Measurements from ENCODE around the gene ANO4.
A peak's percentile ranks its signal among the peaks of the same experiment; 100 is the strongest.
"Not testable (repeated sequence)": the region's sequence is repeated elsewhere in the genome, so short reads cannot be mapped to it uniquely, and the experiment has no call there.

ANO4 gene

GRCh38 chr12:100989509-100989908 lies 194.9 kb downstream of the ANO4 start:
- DNase-seq (ENCODE audit: low spot score), result not testable (repeated sequence)

- DNase-seq (ENCODE audit: low spot score), result no peak
These were observed 196.5 kb downstream of the ANO4 start for GRCh38 chr12:100991102-100991501.

- DNase-seq (ENCODE audit: low spot score), result no peak
These were observed 197.6 kb downstream of the ANO4 start for GRCh38 chr12:100992194-100992593.

GRCh38 chr12:100993916-100994450 lies 199.4 kb downstream of the ANO4 start:
- peak; percentile 8 for DNase-seq (ENCODE audit: low spot score)

- peak; percentile 54 for DNase-seq (ENCODE audit: low spot score)
These were observed 200.6 kb downstream of the ANO4 start for GRCh38 chr12:100995201-100995600.

- no peak for DNase-seq (ENCODE audit: low spot score)
These were observed 201.2 kb downstream of the ANO4 start for GRCh38 chr12:100995771-100996170.

GRCh38 chr12:101001669-101002068 lies 207.1 kb downstream of the ANO4 start:
- no peak for DNase-seq (ENCODE audit: low spot score)

GRCh38 chr12:101002696-101003419 lies 208.3 kb downstream of the ANO4 start:
- no peak for DNase-seq (ENCODE audit: low spot score)

- peak; percentile 8 for DNase-seq (ENCODE audit: low spot score)
These were observed 210.3 kb downstream of the ANO4 start for GRCh38 chr12:101004898-101005297.

- DNase-seq (ENCODE audit: low spot score), result no peak
These were observed 214.7 kb downstream of the ANO4 start for GRCh38 chr12:101009274-101009673.

- DNase-seq (ENCODE audit: low spot score), result no peak
These were observed 216.3 kb downstream of the ANO4 start for GRCh38 chr12:101010896-101011295.

- no peak for DNase-seq (ENCODE audit: low spot score)
These were observed 219.4 kb downstream of the ANO4 start for GRCh38 chr12:101013993-101014392.

GRCh38 chr12:101015044-101015443 lies 220.5 kb downstream of the ANO4 start:
- DNase-seq (ENCODE audit: low spot score), result no peak

- peak; percentile 62 for DNase-seq (ENCODE audit: low spot score)
These were observed 224.0 kb downstream of the ANO4 start for GRCh38 chr12:101018540-101018939.

GRCh38 chr12:101019201-101019600 lies 224.6 kb downstream of the ANO4 start:
- DNase-seq (ENCODE audit: low spot score), result no peak

GRCh38 chr12:101019667-101020066 lies 225.1 kb downstream of the ANO4 start:
- DNase-seq (ENCODE audit: low spot score), result no peak

- no peak for DNase-seq (ENCODE audit: low spot score)
These were observed 226.9 kb downstream of the ANO4 start for GRCh38 chr12:101021442-101021841.

GRCh38 chr12:101021911-101022388 lies 227.4 kb downstream of the ANO4 start:
- peak; percentile 54 for DNase-seq (ENCODE audit: low spot score)

GRCh38 chr12:101027200-101027599 lies 232.6 kb downstream of the ANO4 start:
- no peak for DNase-seq (ENCODE audit: low spot score)

- DNase-seq (ENCODE audit: low spot score), result no peak
These were observed 233.2 kb downstream of the ANO4 start for GRCh38 chr12:101027816-101028215.

- no peak for DNase-seq (ENCODE audit: low spot score)
These were observed 243.8 kb downstream of the ANO4 start for GRCh38 chr12:101038289-101038871.

GRCh38 chr12:101039848-101040531 lies 245.4 kb downstream of the ANO4 start:
- DNase-seq (ENCODE audit: low spot score), result no peak

GRCh38 chr12:101040936-101041335 lies 246.4 kb downstream of the ANO4 start:
- no peak for DNase-seq (ENCODE audit: low spot score)
